HG02763 (cell line): ENCODE data around the gene UHRF1.
"Not testable (repeated sequence)": the region's sequence is repeated elsewhere in the genome, so short reads cannot be mapped to it uniquely, and the experiment has no call there.

ENCODE experiments used
- ATAC-seq: cut with Tn5 transposase; IDR thresholded peaks from one replicate; pipeline ENCODE4 v1.9.1; 2021; ENCODE audit warnings: mild to moderate bottlenecking, moderate library complexity; ENCODE audit not compliant: unreplicated experiment

The UHRF1 gene

DNA sequence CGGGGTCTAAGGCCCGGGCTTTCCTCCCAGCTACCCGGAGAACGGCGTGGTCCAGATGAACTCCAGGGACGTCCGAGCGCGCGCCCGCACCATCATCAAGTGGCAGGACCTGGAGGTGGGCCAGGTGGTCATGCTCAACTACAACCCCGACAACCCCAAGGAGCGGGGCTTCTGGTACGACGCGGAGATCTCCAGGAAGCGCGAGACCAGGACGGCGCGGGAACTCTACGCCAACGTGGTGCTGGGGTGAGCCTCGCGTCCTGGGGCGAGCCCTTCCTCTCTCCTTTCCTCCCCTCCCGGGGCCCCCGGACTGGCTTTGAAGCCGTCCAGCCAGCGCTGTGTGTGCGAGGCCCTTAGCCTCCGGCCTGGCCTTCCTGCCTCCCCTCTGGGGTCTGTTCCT, 23.4 kb downstream of the UHRF1 start:
- ATAC-seq, result no peak

DNA sequence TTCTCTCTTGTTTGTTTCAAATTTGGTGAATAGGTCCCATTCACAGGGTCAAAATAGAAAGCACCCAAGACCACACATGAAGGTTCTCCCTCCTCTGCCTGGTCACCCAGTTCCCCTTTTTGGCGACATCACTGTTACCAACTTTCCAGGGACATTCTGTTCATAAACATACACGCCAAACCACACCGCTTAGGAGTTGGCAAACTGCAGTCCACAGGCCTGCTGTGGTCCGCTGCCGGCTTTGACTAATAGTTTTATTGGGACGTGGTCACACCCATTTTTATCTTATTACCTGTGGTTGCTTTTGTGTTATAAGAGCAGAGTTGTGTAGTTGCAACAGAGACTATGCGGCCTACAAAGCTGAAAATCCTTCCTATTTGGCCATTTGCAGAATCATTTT, 24.2 kb downstream of the UHRF1 start:
- ATAC-seq, result no peak

DNA sequence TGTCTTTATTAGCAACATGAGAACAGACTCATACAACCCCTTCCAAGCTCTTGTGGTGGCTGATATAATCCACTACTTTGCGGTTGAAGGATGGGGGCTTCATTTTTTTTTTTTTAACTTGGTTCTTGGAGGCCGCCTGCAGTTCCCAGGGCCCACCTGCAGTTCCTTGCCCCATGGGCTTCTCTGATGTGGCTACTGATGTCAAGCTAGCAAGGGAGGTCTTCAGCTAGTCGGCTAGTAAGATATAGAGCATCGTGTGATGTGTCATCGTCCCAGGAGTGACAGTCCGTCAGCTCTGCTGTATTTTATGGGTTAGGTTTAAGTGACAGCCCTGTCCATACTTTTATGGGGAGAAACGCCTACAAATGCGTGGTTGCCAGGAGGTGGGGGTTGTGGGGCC, 26.1 kb downstream of the UHRF1 start:
- ATAC-seq, result no peak

DNA sequence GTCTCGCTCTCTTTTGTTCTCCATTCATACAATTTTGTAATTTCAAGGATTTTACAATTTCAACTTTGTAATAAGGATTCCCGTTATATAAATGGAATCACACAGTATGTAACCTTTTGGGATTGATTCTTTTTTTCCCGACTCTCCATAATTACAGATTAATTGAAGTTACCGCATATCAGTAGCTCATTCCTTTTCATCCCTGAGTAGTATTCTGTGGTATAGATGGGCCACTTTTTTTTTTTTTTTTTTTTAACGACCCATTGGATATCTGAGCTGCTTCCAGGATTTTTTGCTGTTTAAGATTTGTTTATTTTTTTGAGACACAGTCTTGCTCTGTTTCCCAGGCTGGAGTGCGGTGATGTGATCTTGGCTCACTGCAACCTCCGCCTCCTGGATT, 27.8 kb downstream of the UHRF1 start:
- no peak for ATAC-seq

DNA sequence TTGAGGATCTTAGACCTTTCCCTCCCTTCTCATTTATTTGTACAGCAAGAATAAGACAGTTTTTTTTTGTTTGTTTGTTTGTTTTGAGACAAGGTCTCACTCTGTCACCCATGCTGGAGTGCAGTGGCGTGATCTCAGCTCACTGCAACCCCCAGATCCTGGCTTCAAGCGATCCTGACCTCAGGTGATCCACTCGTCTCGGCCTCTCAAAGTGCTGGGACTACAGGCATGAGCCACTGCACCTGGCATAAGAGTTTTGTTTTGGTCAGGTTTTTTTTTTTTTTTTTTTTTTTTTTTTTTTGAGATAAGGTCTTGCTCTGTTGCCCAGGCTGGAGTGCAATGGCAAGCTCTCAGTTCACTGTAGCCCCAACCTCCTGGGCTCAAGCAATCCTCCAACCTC, 29.2 kb downstream of the UHRF1 start:
- ATAC-seq, result not testable (repeated sequence)

DNA sequence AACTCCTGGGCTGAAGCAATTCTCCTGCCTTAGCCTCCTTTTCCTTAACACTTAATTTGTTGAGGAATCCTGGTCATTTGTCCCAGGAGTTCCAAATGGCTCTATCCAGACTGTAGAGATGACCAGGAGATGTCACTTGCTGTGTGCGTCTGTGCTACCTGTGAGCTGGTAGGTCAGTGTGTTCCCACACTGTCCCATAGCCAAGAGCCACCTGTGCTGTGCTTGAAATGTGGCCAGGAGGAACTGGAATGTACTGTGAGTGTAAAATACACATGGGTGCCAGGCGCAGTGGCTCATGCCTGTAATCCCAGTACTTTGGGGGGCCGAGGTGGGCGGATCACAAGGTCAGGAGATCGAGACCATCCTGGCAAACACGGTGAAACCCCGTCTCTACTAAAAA, 30.2 kb downstream of the UHRF1 start:
- ATAC-seq, result no peak

DNA sequence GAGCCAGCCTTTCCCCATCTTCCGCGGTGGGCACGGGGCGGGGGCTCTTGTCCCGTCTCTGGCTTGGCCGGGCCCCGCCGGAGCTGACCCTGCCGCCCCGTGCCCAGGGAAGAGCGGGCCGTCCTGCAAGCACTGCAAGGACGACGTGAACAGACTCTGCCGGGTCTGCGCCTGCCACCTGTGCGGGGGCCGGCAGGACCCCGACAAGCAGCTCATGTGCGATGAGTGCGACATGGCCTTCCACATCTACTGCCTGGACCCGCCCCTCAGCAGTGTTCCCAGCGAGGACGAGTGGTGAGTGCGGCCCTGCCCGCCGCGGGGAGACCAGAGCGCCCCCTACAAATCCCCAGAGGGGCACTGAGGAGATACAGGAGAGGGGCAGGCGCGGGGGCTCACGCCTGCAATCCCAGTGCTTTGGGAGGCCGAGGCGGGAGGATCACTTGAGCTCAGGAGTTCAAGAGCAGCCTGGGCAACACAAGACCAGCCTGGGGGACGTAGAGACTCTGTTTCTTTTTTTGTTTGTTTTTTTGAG, 32.4 kb downstream of the UHRF1 start:
- not testable (repeated sequence) for ATAC-seq

DNA sequence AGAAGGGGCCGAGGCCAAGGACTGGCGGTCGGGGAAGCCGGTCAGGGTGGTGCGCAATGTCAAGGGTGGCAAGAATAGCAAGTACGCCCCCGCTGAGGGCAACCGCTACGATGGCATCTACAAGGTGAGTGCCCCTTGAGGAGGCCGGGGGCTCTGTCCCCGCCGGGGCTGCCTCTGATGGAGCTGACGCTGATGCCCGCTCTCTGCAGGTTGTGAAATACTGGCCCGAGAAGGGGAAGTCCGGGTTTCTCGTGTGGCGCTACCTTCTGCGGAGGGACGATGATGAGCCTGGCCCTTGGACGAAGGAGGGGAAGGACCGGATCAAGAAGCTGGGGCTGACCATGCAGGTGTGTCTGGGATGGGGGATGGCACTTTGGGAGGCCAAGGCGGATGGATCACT, 41.3 kb downstream of the UHRF1 start:
- ATAC-seq, result not testable (repeated sequence)

DNA sequence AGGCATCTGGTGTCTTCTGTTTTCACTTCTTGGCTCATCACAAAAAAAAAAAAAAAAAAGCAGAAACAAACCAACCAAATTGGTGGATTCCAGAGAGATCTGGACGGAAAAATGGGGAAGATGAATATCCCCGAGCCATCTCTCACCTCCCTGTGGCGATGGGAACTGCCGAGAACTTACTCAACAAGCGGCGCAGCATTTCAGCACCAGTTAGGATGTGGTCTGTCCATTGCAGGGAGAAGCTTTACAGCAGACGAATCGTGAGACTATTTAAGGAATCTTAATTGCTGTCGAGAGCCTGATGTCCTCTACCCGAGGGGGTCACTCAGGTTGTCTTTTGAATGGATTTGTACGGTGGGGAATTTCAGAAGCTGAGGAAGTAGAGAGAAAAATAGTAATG, 42.4 kb downstream of the UHRF1 start:
- ATAC-seq, result no peak

DNA sequence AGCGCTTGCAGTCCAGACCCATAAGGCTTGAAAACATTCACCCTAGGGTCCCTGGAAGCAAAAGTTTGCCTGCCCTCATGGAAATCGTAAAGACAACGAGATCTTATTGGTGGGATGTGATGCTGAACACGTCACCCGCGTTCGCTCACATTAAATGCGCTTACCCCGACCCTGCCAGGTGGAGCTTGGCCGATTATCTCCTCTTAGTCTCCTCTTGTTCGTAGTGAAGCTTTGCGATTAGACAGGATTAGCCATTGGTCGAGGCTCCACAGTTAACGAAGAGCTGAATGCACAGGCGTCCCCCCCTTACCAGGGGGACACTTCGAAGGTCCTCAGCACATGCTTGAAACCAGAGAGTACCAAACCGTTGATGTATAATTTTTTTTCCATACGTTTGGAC, 43.6 kb downstream of the UHRF1 start:
- no peak for ATAC-seq

DNA sequence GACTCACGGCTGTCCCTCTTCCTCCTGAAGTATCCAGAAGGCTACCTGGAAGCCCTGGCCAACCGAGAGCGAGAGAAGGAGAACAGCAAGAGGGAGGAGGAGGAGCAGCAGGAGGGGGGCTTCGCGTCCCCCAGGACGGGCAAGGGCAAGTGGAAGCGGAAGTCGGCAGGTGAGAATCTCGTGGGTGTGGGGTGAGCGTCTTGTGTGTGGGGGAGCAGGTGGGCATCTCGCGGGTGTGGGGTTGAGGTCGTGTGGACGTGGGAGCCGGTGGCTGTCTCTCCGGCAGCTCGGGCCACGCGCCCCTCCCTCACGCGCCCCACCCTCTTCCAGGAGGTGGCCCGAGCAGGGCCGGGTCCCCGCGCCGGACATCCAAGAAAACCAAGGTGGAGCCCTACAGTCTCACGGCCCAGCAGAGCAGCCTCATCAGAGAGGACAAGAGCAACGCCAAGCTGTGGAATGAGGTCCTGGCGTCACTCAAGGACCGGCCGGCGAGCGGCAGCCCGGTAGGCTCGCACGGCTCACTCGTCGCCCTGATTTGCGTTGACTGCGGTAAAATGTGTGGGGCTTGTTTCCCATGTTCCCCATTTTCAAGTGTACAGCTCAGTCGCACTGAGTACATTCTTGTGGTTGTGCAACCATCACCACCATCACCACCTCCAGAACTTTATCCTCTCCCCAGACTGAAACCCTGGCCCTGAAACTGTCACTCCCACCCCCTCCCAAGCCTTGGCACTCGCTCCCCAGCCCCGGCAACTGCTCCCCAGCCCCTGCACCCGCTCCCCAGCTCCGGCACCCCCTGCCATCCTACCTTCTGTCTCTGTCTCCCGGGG, 45.2 kb downstream of the UHRF1 start:
- not testable (repeated sequence) for ATAC-seq

DNA sequence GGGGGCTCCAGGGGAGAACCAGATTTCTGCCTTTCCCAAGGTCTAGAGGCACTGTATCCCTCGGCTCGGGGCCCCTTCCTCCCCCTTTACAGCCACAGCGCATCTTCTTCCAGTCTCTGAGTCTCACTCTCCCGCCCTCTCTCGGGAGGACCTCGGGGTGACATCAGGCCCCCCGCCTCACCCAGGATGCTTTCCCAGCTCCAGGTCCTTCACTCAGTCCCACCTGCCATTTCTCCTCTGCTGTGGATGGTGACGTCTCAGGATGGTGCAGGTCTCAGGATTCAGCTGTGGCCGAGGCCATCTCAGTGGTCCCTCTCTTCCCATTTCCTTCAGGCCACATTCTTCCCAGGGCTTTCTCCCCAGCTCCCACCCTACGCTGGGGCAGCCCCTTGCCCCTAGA, 46.0 kb downstream of the UHRF1 start:
- no peak for ATAC-seq

DNA sequence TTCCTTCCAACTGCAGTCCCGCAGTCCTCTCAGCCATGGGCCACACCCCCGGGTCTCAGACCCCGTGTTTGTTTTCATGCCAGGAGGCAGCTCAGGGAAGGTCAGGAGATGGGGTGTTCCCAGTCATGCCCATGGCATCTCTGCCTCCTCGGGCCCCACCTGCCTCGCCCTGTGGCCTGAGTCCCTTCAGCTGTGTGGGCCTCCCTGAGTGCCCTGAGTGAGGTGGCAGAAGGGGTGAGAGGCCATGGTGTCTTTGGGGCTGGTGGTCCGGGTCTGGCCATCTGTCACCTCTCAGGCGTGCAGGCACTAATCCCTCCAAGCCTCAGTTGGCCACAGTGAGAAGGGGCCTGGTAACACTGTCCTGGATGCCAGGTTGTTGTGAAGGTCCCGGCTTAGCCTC, 48.7 kb downstream of the UHRF1 start:
- no peak for ATAC-seq

DNA sequence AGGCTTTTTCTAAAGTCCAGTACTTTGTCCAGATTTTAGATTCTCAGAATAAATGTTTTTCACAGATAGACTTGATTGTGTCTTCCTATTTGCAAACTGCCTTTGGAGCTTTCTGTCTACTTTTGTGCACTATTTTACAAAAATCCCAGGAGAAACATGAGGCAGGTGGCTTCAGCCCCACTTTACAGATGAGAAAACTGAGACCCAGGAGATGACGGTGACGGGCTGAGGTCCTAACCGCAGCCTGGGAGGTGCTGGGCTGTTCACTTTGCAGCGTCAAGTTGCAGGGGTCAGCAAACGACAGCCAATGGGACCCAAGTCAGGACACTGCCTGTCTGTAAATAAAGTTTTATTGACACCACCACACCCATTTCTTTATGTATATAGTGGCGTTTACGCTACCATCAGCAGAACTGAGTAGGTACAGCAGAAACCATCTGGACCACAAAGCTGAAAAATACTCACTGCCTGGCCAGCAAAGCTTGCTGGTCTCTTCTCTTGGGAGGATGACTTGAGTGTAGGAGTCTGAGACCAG, 52.9 kb downstream of the UHRF1 start:
- no peak for ATAC-seq

DNA sequence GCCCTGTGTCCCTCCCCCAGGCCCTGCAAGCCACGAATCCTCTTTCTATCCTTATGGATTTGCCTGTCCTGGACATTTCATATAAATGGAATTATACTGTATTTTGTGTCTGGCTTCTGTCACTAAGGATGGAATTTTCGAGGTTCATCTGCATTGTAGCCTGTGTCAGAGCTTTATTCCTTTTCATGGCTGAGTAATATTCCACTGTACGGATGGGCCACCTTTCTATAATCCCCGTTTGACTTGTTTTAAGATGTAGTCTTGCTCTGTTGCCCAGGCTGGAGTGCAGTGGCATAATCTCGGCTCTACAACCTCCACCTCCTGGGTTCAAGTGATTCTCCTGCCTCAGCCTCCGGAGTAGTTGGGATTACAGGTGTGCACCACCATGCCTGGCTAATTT, 55.8 kb downstream of the UHRF1 start:
- no peak for ATAC-seq

DNA sequence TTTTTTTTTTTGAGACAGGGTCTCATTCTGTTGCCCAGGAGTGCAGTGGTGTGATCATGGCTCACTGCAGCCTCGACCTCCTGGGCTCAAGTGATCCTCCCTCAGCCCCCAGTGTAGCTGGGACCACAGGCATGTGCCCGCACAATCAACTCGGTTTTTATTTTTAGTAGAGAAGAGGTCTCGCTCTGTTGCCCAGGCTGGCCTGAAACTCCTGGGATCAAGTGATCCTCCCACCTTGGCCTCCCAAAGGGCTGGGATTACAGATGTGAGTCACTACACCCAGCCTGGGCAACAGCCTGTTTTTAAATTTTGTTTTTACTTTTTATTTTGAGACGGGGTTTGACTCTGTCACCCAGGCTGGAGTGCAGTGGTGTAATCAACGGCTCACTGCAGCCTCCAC, 57.3 kb downstream of the UHRF1 start:
- ATAC-seq, result no peak

DNA sequence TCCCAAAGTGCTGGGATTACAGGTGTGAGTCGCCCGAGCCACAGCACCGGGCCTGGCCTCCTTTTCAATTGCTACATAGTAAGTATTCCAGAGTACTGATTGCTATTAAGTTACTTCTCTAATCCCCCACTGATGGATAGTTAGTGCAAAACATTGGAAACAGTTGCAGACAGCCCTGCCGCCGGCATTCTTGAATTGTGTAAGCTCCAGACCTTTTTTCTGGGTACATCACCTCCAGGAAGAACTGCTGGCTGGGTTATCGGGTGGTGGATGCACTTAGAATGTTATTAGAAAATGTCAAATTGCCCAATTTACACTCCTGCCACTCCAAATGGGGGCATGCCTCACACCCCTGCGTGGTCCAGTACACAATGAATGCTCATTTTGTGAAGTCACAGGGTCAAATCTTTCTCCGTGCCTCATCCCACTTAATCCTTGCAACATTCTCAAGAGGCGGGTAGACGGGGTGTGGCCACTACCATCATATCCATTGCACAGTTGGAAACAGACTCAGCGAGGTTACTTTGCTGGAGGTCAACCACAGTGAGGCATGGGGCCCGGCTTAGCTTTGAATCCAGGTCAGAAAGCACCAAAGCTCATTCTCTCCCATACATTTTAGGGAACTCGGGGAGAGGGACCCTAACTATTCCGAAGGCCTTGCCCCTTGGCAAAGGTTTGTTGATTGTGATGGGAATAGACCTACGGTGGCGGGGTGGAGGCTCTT, 58.6 kb downstream of the UHRF1 start:
- no peak for ATAC-seq

DNA sequence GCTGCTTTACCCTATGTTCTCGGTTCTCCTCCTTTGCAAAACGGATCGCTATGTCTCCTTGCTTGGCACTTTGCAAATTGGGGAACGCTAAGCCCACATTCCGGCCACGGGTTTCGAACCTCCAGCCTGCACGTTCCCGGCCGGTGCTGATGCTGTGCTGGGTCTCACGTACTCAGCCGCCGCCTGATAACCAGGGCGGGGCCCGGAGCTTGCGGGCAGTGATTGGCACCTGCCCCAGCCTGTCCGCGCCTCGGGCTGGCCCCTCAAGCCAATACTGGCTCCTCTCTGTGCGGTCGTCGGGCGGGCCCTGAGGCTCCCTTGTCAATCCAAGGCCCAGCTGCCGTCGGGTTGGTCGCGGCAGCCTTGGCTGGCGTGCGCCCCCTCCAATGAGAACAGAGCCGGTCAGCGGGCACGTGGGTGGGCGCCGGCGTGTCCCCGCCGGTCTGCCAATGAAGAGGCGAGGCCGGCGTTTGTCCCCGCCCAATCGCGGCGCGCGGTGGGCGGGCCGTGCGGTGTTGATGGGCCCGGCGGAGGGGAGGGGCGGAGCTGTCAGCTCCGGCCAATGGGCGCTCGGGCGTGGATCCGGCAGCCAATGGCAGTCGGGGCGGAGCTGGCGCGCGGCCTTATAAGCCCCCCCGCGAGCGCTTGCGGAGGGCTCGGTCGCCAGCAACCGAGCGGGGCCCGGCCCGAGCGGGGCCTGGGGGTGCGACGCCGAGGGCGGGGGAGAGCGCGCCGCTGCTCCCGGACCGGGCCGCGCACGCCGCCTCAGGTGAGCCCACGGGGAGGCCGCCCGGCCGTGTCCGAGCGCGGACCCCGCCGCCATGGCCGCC, 59.4 kb downstream of the UHRF1 start, which contains the start of gene KDM4B:
Gene KDM4B, plus strand, starts transcription at position 652 of the 830 bp plus-strand sequence. CDS start 63,778 bp downstream, outside the sequence.
- ATAC-seq, result peak; percentile 85

DNA sequence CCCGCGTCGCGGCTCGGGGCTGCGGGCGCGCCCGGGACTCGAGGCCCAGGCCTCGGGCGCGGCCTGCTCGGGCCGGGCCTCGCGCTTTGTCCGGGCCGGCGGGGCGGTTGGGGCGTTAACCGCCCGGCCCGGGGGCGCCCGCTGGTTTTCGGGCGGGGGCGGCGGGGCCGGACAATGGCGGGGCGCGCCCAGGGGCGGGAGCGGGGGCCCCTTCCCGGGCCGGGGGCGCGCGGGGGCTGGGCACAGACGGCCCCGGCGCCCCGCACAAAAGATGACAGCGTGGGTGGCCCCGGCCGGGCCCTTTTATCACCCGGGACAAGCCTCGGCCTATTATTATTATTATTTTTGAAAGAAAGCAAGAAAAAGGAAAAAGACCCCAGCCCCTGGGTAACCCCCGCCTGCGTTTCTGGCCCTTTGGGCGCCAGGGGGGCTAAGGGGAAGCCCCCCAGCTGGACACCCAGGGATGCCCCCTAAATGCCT, 60.0 kb downstream of the UHRF1 start:
- peak; percentile 11 for ATAC-seq

DNA sequence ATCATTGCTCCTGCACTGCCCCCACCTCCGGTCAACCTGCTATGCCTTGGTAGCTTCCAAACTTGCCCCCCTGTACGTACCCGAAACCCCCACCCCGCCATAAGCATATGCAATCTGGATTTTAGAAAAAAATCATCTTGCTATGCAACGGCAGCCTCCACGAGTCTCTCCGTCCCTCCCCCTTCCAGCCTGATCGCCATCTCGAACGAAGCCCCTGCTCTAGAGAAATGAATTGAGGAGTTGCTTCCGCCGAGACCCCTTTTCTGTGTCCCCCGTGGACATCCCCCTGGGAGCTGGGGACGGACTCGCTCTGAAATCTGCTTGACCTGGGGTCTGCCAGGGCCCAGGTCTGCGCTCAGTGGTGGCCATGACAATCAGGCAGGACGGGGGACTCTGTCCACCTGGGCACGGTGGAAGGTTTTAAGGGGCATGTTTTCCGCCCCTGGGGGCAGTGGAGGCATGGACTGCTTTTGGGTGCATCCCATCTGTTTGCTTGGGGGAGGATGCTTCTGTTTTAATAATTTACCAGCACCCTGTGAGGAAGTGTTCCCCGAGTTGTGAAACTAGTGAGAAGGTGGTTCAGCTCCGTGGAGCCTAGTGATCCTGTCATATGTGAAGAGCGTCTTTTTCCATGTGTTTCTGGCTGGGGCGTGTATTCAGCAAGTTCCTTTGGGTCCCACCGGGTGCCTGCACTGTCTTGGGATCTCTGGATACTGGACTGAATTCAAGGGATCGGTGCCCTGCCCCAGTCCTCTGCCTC, 60.7 kb downstream of the UHRF1 start:
- ATAC-seq, result no peak
